H9 (cell line): ENCODE results near the gene IPPK. TPM values are rescaled to one million over a fixed set of nuclear protein-coding genes. Genes with fewer than 3 reads are reported as not detected.

Experiments
- DNase-seq: peaks from one replicate; pipeline ENCODE4 v3.0.0-alpha.2; 2017
- H2AFZ ChIP-seq: one replicate; pipeline ENCODE4 v1.6.1; 2013; ENCODE audit warnings: mild to moderate bottlenecking, low read length, control low read depth, moderate library complexity
- H2AK5ac ChIP-seq: 2 replicates; pipeline ENCODE4 v1.6.1; 2013; ENCODE audit warnings: low read length, control low read depth, mixed read lengths; ENCODE audit not compliant: insufficient read length
- H2BK120ac ChIP-seq: one replicate; pipeline ENCODE4 v1.6.1; 2013; ENCODE audit warnings: low read depth, mild to moderate bottlenecking, low read length, control low read depth, inconsistent platforms; ENCODE audit not compliant: poor library complexity, severe bottlenecking
- H2BK12ac ChIP-seq: 2 replicates; pipeline ENCODE4 v1.6.1; 2013; ENCODE audit warnings: low read length, control low read depth, mixed read lengths, low read depth; ENCODE audit not compliant: insufficient read length
- H2BK15ac ChIP-seq: 2 replicates; pipeline ENCODE4 v1.6.1; 2013; ENCODE audit warnings: low read depth, low read length, control low read depth
- H2BK20ac ChIP-seq: one replicate; pipeline ENCODE4 v1.6.1; 2013; ENCODE audit warnings: low read depth, mild to moderate bottlenecking, low read length, control low read depth, inconsistent platforms; ENCODE audit not compliant: poor library complexity, severe bottlenecking
- H2BK5ac ChIP-seq: 2 replicates; pipeline ENCODE4 v1.6.1; 2013; ENCODE audit warnings: low read length, control low read depth, mixed read lengths; ENCODE audit not compliant: insufficient read length
- H3K14ac ChIP-seq: 2 replicates; pipeline ENCODE4 v1.6.1; 2013; ENCODE audit warnings: low read length, control low read depth; ENCODE audit not compliant: insufficient read depth
- H3K18ac ChIP-seq: 2 replicates; pipeline ENCODE4 v1.6.1; 2013; ENCODE audit warnings: low read depth, mild to moderate bottlenecking, mixed read lengths, low read length, control low read depth; ENCODE audit not compliant: insufficient read length
- H3K23ac ChIP-seq: 2 replicates; pipeline ENCODE4 v1.6.1; 2013; ENCODE audit warnings: low read length, control low read depth, mixed read lengths, low read depth; ENCODE audit not compliant: insufficient read length
- H3K23me2 ChIP-seq: 2 replicates; pipeline ENCODE4 v1.6.1; 2013; ENCODE audit warnings: low read depth, mild to moderate bottlenecking, mixed read lengths, low read length, control low read depth; ENCODE audit not compliant: insufficient read length, poor library complexity, severe bottlenecking
- H3K27ac ChIP-seq: 2 replicates; pipeline ENCODE4 v1.5.1; 2013; ENCODE audit warnings: low read length, control low read depth, mixed read lengths, low read depth; ENCODE audit not compliant: insufficient read length
- H3K27me3 ChIP-seq: 2 replicates; pipeline ENCODE4 v1.6.1; 2013; ENCODE audit warnings: low read length, control low read depth, inconsistent platforms; ENCODE audit not compliant: insufficient read depth
- H3K4ac ChIP-seq: 2 replicates; pipeline ENCODE4 v1.6.1; 2013; ENCODE audit warnings: low read depth, mild to moderate bottlenecking, control low read depth, inconsistent platforms, low read length, moderate library complexity
- H3K4me1 ChIP-seq: 2 replicates; pipeline ENCODE4 v1.6.1; 2013; ENCODE audit warnings: low read length, control low read depth, inconsistent platforms; ENCODE audit not compliant: insufficient read depth
- H3K4me2 ChIP-seq: 2 replicates; pipeline ENCODE4 v1.6.1; 2013; ENCODE audit warnings: low read length, control low read depth, mixed read lengths; ENCODE audit not compliant: insufficient read length, insufficient read depth
- H3K56ac ChIP-seq: 2 replicates; pipeline ENCODE4 v1.6.1; 2013; ENCODE audit warnings: low read depth, mild to moderate bottlenecking, mixed read lengths, low read length, control low read depth; ENCODE audit not compliant: insufficient read length
- H3K79me1 ChIP-seq: 2 replicates; pipeline ENCODE4 v1.6.1; 2013; ENCODE audit warnings: low read depth, mild to moderate bottlenecking, moderate library complexity, low read length, control low read depth, inconsistent platforms; ENCODE audit not compliant: insufficient read depth, poor library complexity, severe bottlenecking
- H3K79me2 ChIP-seq: 2 replicates; pipeline ENCODE4 v1.6.1; 2013; ENCODE audit warnings: low read length, control low read depth, inconsistent platforms; ENCODE audit not compliant: insufficient read depth
- H3K9ac ChIP-seq: 2 replicates; pipeline ENCODE4 v1.6.1; 2013; ENCODE audit warnings: low read length, control low read depth, mixed read lengths; ENCODE audit not compliant: insufficient read length; ENCODE audit errors: extremely low read depth
- H3K9me3 ChIP-seq: one replicate; pipeline ENCODE4 v1.6.1; 2013; ENCODE audit warnings: low read depth, low read length, inconsistent platforms; ENCODE audit not compliant: control insufficient read depth
- H3T11ph ChIP-seq: one replicate; pipeline ENCODE4 v1.6.1; 2013; ENCODE audit warnings: mild to moderate bottlenecking, low read length, control low read depth, inconsistent platforms
- H4K20me1 ChIP-seq: one replicate; pipeline ENCODE4 v1.6.1; 2013; ENCODE audit not compliant: control insufficient read depth, insufficient read length, insufficient read depth
- H4K5ac ChIP-seq: 2 replicates; pipeline ENCODE4 v1.6.1; 2013; ENCODE audit warnings: low read depth, mild to moderate bottlenecking, mixed read lengths, low read length, control low read depth; ENCODE audit not compliant: insufficient read length
- H4K8ac ChIP-seq: replicated peaks from 2 replicates; pipeline ENCODE4 v1.6.1; 2013; ENCODE audit warnings: low read length, control low read depth, mixed read lengths, low read depth; ENCODE audit not compliant: insufficient read length
- H4K91ac ChIP-seq: 2 replicates; pipeline ENCODE4 v1.6.1; 2013; ENCODE audit warnings: low read depth, mild to moderate bottlenecking, moderate library complexity, mixed read lengths, low read length, control low read depth; ENCODE audit not compliant: insufficient read length
- H3K27ac Mint-ChIP-seq, 3 experiments: 2 replicates in 2 of 3; 3 replicates in 1 of 3; pipeline ENCODE4 v1.8.0; 2020 to 2021; ENCODE audit warnings: mixed read lengths in 3 of 3, mild to moderate bottlenecking in 1 of 3, moderate library complexity in 1 of 3
- H3K27me3 Mint-ChIP-seq: 2 replicates; pipeline ENCODE4 v1.8.0; 2021; ENCODE audit warnings: low read depth, mild to moderate bottlenecking, moderate library complexity, mixed read lengths
- H3K36me3 Mint-ChIP-seq, 3 experiments: 2 replicates in 2 of 3; 3 replicates in 1 of 3; pipeline ENCODE4 v1.8.0; 2020 to 2021; ENCODE audit warnings: low read depth in 3 of 3, mixed read lengths in 3 of 3; ENCODE audit not compliant: insufficient read depth in 1 of 3
- H3K4me1 Mint-ChIP-seq, 2 experiments: 2 replicates each; pipeline ENCODE4 v1.8.0; 2020; ENCODE audit warnings: mixed read lengths in 2 of 2
- H3K4me3 Mint-ChIP-seq, 2 experiments: 2 replicates in 1 of 2; 3 replicates in 1 of 2; pipeline ENCODE4 v1.8.0; 2020 to 2021; ENCODE audit warnings: mild to moderate bottlenecking in 2 of 2, mixed read lengths in 2 of 2, moderate library complexity in 1 of 2
- H3K9me3 Mint-ChIP-seq, 2 experiments: 2 replicates in 1 of 2; 3 replicates in 1 of 2; pipeline ENCODE4 v1.8.0; 2020; ENCODE audit warnings: mild to moderate bottlenecking in 2 of 2, mixed read lengths in 2 of 2, moderate library complexity in 1 of 2
- CTCF ChIP-seq: fragments of 200-600 bp; sonication (generic); conservative IDR thresholded peaks from 3 replicates; pipeline ENCODE4 v1.8.0; 2021; ENCODE audit warnings: antibody characterized with exemption, mild to moderate bottlenecking
- WGBS: extraction: QIAGEN DNeasy Blood & Tissue Kit; methylation state at CpG from one replicate; pipeline ENCODE4 v1.1.7; 2013; ENCODE audit warnings: missing lambda C conversion rate, low lambda C conversion rate, mixed read lengths; ENCODE audit not compliant: insufficient read length; ENCODE audit errors: extremely low coverage; 5-methylcytosine and 5-hydroxymethylcytosine counted together
- total RNA-seq: library from RNA; stranded (reverse); gene quantifications from 2 replicates; pipeline ENCODE4 v1.2.1, GENCODE V29; 2021

IPPK gene
- total RNA-seq, 1 experiment from 2014 or later, result 10.7 TPM

- no peak for DNase-seq
- Histone ChIP-seq H2BK20ac (no peak overlapping the region), H3K18ac (no peak overlapping the region), H3K23me2 (no peaks in the 10 kb centered on the region), H4K5ac (no peak overlapping the region), H3K23ac (no peak overlapping the region), H3K9ac (no peak overlapping the region), H3K4ac (no peak overlapping the region), H3K9me3 (no peaks in the 10 kb centered on the region), H3K14ac (peak overlapping the region; percentile 3; the same call in 1 of the 2 replicates), H3K4me2 (no peak overlapping the region), H2BK5ac (no peak overlapping the region), H3K27ac (no peak overlapping the region), H3K4me1 (peaks cover 4% of the 10 kb centered on the region; the same call in 1 of the 2 replicates), H4K91ac (no peak overlapping the region), H3T11ph (no peak overlapping the region), H2BK12ac (no peak overlapping the region), H2BK120ac (no peak overlapping the region), H2AFZ (no peak overlapping the region), H3K79me2 (no peaks in the 10 kb centered on the region), H4K20me1 (no peaks in the 10 kb centered on the region), H2AK5ac (no peak overlapping the region), H2BK15ac (no peak overlapping the region), H3K79me1 (no peaks in the 10 kb centered on the region), H3K27me3 (no peaks in the 10 kb centered on the region), H4K8ac (no peak overlapping the region), H3K56ac (no peak overlapping the region)
- no peak for TF ChIP-seq CTCF
- Mint-ChIP-seq H3K36me3 (no peaks in the 10 kb centered on the region), H3K4me3 (no peak overlapping the region), H3K27me3 (no peaks in the 10 kb centered on the region), H3K9me3 (no peaks in the 10 kb centered on the region; a peak in 1 of 5 replicates), H3K4me1 (peaks cover 13 to 14% of the 10 kb centered on the region in 2 experiments), H3K27ac (peak overlapping the region in 2 of 3 experiments; percentile 42 to 92; a peak in 4 of 7 replicates)
- no CpG with 5 or more reads among the region's 14 CpGs for WGBS
Measured at GRCh38 chr9:92679413-92680165, 9.7 kb upstream of the IPPK start.
